T-cell (primary cell): Measurements from ENCODE around the gene FCSK. TPM values are rescaled to one million over a fixed set of nuclear protein-coding genes. Genes with fewer than 3 reads are reported as not detected.

Source experiments
- ATAC-seq, 4 experiments: fragments of 200-7000 bp in 3 of 4; fragments of 150-1000 bp in 1 of 4; cut with Tn5 transposase; replicated peaks in 1 of 4; 1 replicate in 3 of 4; 2 replicates in 1 of 4; pipeline ENCODE4 v1.10.0; 2021; ENCODE audit warnings: moderate library complexity in 3 of 4, mild to moderate bottlenecking in 2 of 4, moderate number of reproducible peaks in 1 of 4
- CTCF ChIA-PET, 2 donors: fragments of 300-600 bp; sonication (Branson Sonifier 250); formaldehyde crosslinking; loops; one replicate each; lab custom pipeline; 2022; ENCODE audit warnings: antibody characterized with exemption in 2 of 2; lab: Charles Lee
- POLR2A ChIA-PET, 2 donors: fragments of 300-600 bp; sonication (Branson Sonifier 250); formaldehyde crosslinking; loops; one replicate each; lab custom pipeline; 2022; ENCODE audit warnings: antibody characterized with exemption in 2 of 2; lab: Charles Lee
- DNase-seq, 35 experiments: peaks; one replicate each; pipeline versions ENCODE4 v3.0.0 to v3.0.0-alpha.2; 2013 to 2023
- H3K27ac ChIP-seq: one replicate; pipeline ENCODE4 v1.5.1; 2013; ENCODE audit warnings: low read length
- H3K27me3 ChIP-seq, 2 experiments: replicated peaks in 1 of 2; 1 replicate in 1 of 2; 2 replicates in 1 of 2; pipeline versions ENCODE4 v1.6.1 to v1.7.0; 2013; ENCODE audit warnings: low read length in 1 of 2, mixed read lengths in 1 of 2; ENCODE audit not compliant: control insufficient read depth in 2 of 2, insufficient read depth in 2 of 2; ENCODE audit errors: extremely low read depth in 1 of 2
- H3K36me3 ChIP-seq, 2 donors: 1 replicate in 1 of 2; 2 replicates in 1 of 2; pipeline versions ENCODE4 v1.6.1 to v1.7.0; 2013; ENCODE audit warnings: low read length in 1 of 2; ENCODE audit not compliant: control insufficient read depth in 2 of 2, insufficient read depth in 1 of 2; ENCODE audit errors: extremely low read depth in 1 of 2
- H3K4me1 ChIP-seq, 2 experiments: 1 replicate in 1 of 2; 2 replicates in 1 of 2; pipeline versions ENCODE4 v1.6.1 to v1.7.0; 2013; ENCODE audit warnings: low read length in 2 of 2, mixed read lengths in 1 of 2; ENCODE audit not compliant: insufficient read depth in 2 of 2, control insufficient read depth in 1 of 2; ENCODE audit errors: extremely low read depth in 1 of 2
- H3K4me3 ChIP-seq, 2 donors: 1 replicate in 1 of 2; 2 replicates in 1 of 2; pipeline versions ENCODE4 v1.5.1 to v1.7.0; 2013; ENCODE audit warnings: mild to moderate bottlenecking in 2 of 2, low read length in 1 of 2, moderate library complexity in 1 of 2; ENCODE audit not compliant: control insufficient read depth in 1 of 2; ENCODE audit errors: extremely low read depth in 1 of 2
- H3K9me3 ChIP-seq: 2 replicates; pipeline ENCODE4 v1.7.0; 2013
- H3K27ac Mint-ChIP-seq, 2 donors: one replicate each; pipeline ENCODE4 v1.8.0; 2020 to 2021; ENCODE audit warnings: mild to moderate bottlenecking in 2 of 2, mixed read lengths in 2 of 2
- H3K27me3 Mint-ChIP-seq, 2 donors: one replicate each; pipeline ENCODE4 v1.8.0; 2021 to 2022; ENCODE audit warnings: mixed read lengths in 2 of 2
- H3K36me3 Mint-ChIP-seq: one replicate; pipeline ENCODE4 v1.8.0; 2021; ENCODE audit warnings: mixed read lengths
- H3K4me1 Mint-ChIP-seq, 3 donors: one replicate each; pipeline ENCODE4 v1.8.0; 2020 to 2022; ENCODE audit warnings: mixed read lengths in 3 of 3, mild to moderate bottlenecking in 1 of 3
- H3K4me3 Mint-ChIP-seq, 3 donors: one replicate each; pipeline ENCODE4 v1.8.0; 2020 to 2022; ENCODE audit warnings: mild to moderate bottlenecking in 3 of 3, mixed read lengths in 3 of 3, moderate library complexity in 3 of 3
- H3K9me3 Mint-ChIP-seq, 3 donors: one replicate each; pipeline ENCODE4 v1.8.0; 2020 to 2022; ENCODE audit warnings: mixed read lengths in 3 of 3
- WGBS: methylation state at CpG from one replicate; pipeline ENCODE4 v1.1.5; 2013; ENCODE audit warnings: missing lambda C conversion rate; ENCODE audit not compliant: insufficient coverage; 5-methylcytosine and 5-hydroxymethylcytosine counted together
- total RNA-seq, 35 experiments: library from RNA in 6 of 35; stranded (reverse) in 6 of 35; fragments of 120-200 nt in 1 of 35; gene quantifications; one replicate each; pipeline versions ENCODE4 v1.2.1 to v1.2.4 and lab custom pipeline; 2013 to 2026

The FCSK gene
- total RNA-seq, 5 donors from 2014 or later (not counting 1 experiment from before 2014, with no cell fraction given): 28.7 to 43.4 (median 37.9) TPM

DNA sequence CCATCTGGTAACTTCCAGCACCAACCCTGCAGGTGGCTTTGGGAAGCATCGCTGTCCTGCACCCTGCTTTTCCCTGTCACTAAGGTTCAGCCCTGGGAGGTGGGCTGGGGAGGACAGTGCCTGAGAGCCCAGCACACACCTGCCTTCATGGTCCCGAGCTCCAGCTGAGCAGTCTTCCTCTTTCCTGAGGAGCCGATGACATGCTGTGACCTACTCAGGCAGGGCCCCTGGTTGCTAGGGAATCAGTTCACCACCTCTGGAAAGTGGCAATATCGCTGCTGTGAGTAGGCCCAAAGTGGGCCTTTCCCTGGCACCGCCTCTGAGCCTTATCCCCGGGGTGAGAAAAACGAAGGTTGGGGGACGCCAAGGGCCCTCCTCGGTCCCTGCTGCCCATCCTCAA, 33.4 kb upstream of the FCSK start:
- CTCF ChIA-PET: no interaction called here

GRCh38 chr16:70421473-70422311, 32.7 kb upstream of the FCSK start:
- DNase-seq (no peak), ATAC-seq (no peak)
- no peaks in the 10 kb centered on the region for H3K27me3 Mint-ChIP-seq
- H3K27ac Mint-ChIP-seq: peak overlapping the region in 1 of 2 donors; percentile 28
- H3K4me3 Mint-ChIP-seq: no peak overlapping the region
- Histone ChIP-seq H3K4me3 (no peak overlapping the region), H3K9me3 (no peaks in the 10 kb centered on the region), H3K27ac (no peak overlapping the region), H3K27me3 (no peaks in the 10 kb centered on the region), H3K4me1 (peaks cover 18 to 44% of the 10 kb centered on the region in 2 experiments), H3K36me3 (peaks cover 3 to 5% of the 10 kb centered on the region in 2 donors)
- CTCF ChIA-PET: no interaction called here
- H3K36me3 Mint-ChIP-seq: peaks cover 7% of the 10 kb centered on the region
- POLR2A ChIA-PET: interaction anchor here (0.6 kb wide), 2 partner anchors 13 to 562 kb away, joined by 5 to 11 read pairs; no protein-coding TSS in a partner anchor
- H3K4me1 Mint-ChIP-seq: peaks cover 52 to 56% (median 55%) of the 10 kb centered on the region in 3 donors
- H3K9me3 Mint-ChIP-seq: no peaks in the 10 kb centered on the region
- 100% methylated on average over 5 of the region's 11 CpGs for WGBS

More for the DNA sequence above, 33.4 kb upstream of the FCSK start:
- H3K27me3 ChIP-seq: no peaks in the 10 kb centered on the region
- DNase-seq: no peak
- no peak for ATAC-seq
- Mint-ChIP-seq H3K9me3 (no peaks in the 10 kb centered on the region), H3K4me1 (peaks cover 55 to 60% (median 56%) of the 10 kb centered on the region in 3 donors), H3K27ac (peak overlapping the region in 1 of 2 donors; percentile 28), H3K27me3 (no peaks in the 10 kb centered on the region), H3K36me3 (peaks cover 9% of the 10 kb centered on the region), H3K4me3 (no peak overlapping the region)
- WGBS: 96% methylated on average over 7 of the region's 9 CpGs
- peaks cover 3 to 5% of the 10 kb centered on the region in 2 donors for H3K36me3 ChIP-seq
- H3K27ac ChIP-seq: no peak overlapping the region
- POLR2A ChIA-PET: interaction anchor here (0.5 to 0.6 kb wide), 2 partner anchors 561 to 1417 kb away, joined by 3 to 5 read pairs; no protein-coding TSS in a partner anchor
- H3K4me1 ChIP-seq: peaks cover 18 to 44% of the 10 kb centered on the region in 2 experiments
- H3K4me3 ChIP-seq: no peak overlapping the region
- no peaks in the 10 kb centered on the region for H3K9me3 ChIP-seq

- Mint-ChIP-seq H3K4me1 (peaks cover 56 to 57% (median 56%) of the 10 kb centered on the region in 3 donors), H3K27me3 (no peaks in the 10 kb centered on the region), H3K4me3 (no peak overlapping the region), H3K36me3 (peaks cover 7% of the 10 kb centered on the region), H3K9me3 (no peaks in the 10 kb centered on the region), H3K27ac (peak overlapping the region in 1 of 2 donors; percentile 75)
- Histone ChIP-seq H3K4me1 (peaks cover 18 to 41% of the 10 kb centered on the region in 2 experiments), H3K36me3 (peaks cover 3 to 5% of the 10 kb centered on the region in 2 donors), H3K27me3 (no peaks in the 10 kb centered on the region), H3K4me3 (no peak overlapping the region), H3K9me3 (no peaks in the 10 kb centered on the region), H3K27ac (no peak overlapping the region)
- ChIA-PET CTCF (no interaction called here), POLR2A (no interaction called here)
- DNase-seq (no peak), ATAC-seq (no peak)
- 83% methylated on average over 2 of the region's 4 CpGs for WGBS
Observed at GRCh38 chr16:70422543-70422942, 31.9 kb upstream of the FCSK start.

DNA sequence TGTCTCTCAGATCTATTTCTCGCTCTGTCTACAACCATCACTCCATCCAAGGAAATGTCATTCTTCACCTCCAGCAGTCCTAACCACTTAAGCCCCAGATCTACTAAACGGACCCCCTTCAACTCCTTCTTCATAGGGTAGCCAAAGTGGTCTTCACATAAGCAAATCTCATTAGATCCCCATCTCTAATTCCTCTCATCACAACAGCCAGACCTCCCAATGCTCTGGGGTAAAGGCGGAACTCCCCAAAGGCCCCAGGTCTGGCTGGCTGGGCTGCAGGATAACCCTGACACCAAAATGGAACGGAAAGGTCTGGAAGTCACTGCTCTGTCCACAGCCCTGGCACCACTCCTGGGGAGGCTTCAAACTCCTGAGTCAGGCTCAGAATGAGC, 26.6 kb upstream of the FCSK start:
- ChIA-PET POLR2A (interaction anchor here in 1 of 2 donors (0.5 kb wide), 1 partner anchor 61 kb away, joined by 3 read pairs; no protein-coding TSS in a partner anchor), CTCF (interaction anchor here in 1 of 2 donors (0.6 kb wide), 1 partner anchor 365 kb away, joined by 5 read pairs; no protein-coding TSS in a partner anchor)
- H3K4me3 ChIP-seq: no peak overlapping the region
- WGBS: 82% methylated on average over 4 of the region's 4 CpGs
- H3K9me3 ChIP-seq: no peaks in the 10 kb centered on the region
- peaks cover 5 to 8% of the 10 kb centered on the region in 2 donors for H3K36me3 ChIP-seq
- Mint-ChIP-seq H3K36me3 (peaks cover 4% of the 10 kb centered on the region), H3K9me3 (no peaks in the 10 kb centered on the region), H3K27me3 (no peaks in the 10 kb centered on the region), H3K4me1 (peaks cover 49 to 52% (median 51%) of the 10 kb centered on the region in 3 donors), H3K27ac (peak overlapping the region; percentile 6 to 75), H3K4me3 (peak overlapping the region in 1 of 3 donors; percentile 1)
- DNase-seq: no peak
- H3K4me1 ChIP-seq: peaks cover 27 to 49% of the 10 kb centered on the region in 2 experiments
- no peak for ATAC-seq
- no peak overlapping the region for H3K27ac ChIP-seq
- H3K27me3 ChIP-seq: no peaks in the 10 kb centered on the region

- no peak overlapping the region for H3K27ac ChIP-seq
- ATAC-seq (no peak), DNase-seq (peak in 11 of 35 experiments; percentile 11 to 52 (median 25))
- H3K4me1 ChIP-seq: peaks cover 30 to 55% of the 10 kb centered on the region in 2 experiments
- WGBS: 46% methylated on average over 3 of the region's 9 CpGs
- Mint-ChIP-seq H3K9me3 (no peaks in the 10 kb centered on the region), H3K27ac (peak overlapping the region; percentile 62 to 75), H3K27me3 (no peaks in the 10 kb centered on the region), H3K4me1 (peaks cover 53 to 57% (median 56%) of the 10 kb centered on the region in 3 donors), H3K4me3 (peak overlapping the region in 1 of 3 donors; percentile 37), H3K36me3 (peaks cover 4% of the 10 kb centered on the region)
- H3K36me3 ChIP-seq: peaks cover 5 to 8% of the 10 kb centered on the region in 2 donors
- H3K27me3 ChIP-seq: no peaks in the 10 kb centered on the region
- no peak overlapping the region for H3K4me3 ChIP-seq
- POLR2A ChIA-PET: interaction anchor here in 1 of 2 donors (0.5 kb wide), 1 partner anchor 61 kb away, joined by 3 read pairs; no protein-coding TSS in a partner anchor
- CTCF ChIA-PET: no interaction called here
- H3K9me3 ChIP-seq: no peaks in the 10 kb centered on the region
Observed at GRCh38 chr16:70428178-70428998, 26.0 kb upstream of the FCSK start.
